NCI-H460 (cell line): ENCODE measurements around the gene MUS81. TPM values are rescaled to one million over a fixed set of nuclear protein-coding genes. Genes with fewer than 3 reads are reported as not detected.

Experiments used
- DNase-seq: peaks from one replicate; pipeline ENCODE4 v3.0.0-alpha.2; 2016; ENCODE audit warnings: low read depth; ENCODE audit errors: extremely low read depth
- total RNA-seq: library from RNA; depleted of rRNA; stranded (reverse); fragments of >200 nt; shearing (Covaris generic); gene quantifications from 2 replicates; pipeline ENCODE4 v1.2.3, GENCODE V29; 2014

MUS81 gene
- total RNA-seq, 1 experiment from 2014 or later: 39.1 TPM

DNA sequence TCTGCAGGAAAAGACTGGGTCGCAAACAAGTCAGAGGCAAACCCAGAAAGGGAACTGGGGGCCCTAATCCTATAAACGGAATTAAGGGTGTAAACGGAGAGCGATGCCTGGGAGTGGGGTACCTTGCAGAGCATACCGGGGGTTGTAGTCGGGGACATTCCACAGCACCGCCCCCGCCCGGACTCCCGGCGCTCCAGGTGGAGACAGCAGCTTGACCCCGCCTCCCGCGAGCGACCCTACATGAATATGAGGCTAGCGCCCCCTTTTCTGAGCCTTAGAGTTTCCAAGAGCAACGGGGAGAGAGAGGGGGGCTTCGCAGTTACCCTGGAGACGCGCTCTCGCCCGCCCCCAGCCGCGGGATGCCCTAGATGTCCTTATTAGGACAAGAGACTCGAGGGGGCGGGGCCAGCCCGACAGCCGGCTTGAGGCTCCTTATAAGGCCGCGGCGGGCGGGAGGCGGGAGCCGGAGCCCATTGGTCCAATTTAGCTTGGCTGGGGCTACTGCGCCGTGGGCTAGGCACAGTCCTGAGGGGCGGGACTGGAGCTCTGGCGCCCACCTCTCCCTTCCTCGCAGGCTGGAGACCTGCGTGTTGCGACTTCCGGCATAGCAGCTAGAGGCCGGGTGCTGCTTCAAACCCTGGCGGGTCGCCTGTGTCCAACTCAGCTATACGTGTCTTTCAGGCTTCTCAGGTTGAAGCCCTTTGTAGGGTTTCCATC is 980 bp upstream of the MUS81 start:
- peak; percentile 88 for DNase-seq

DNA sequence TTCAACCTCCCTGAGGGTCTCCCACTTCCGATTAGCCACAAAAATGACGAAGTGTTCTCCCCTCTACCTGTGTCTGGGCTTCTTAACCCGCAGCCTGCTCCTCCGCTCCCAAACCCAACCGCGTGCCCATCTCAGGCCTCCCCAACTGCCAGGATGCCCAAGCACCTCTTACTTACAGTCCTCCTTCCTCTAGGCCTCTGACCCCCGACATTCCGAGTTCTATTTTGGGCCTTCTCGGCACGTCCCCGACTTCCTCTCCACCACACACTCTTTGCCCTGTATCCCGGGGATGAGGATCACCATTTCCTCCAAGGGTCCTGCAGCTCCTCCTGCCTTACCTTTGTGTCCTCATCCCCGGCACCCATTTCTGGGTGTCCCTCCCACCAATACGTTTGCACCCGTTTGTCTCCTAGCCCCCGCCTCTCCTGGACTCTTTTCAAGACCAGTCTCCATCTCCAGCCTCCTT is 388 bp upstream of the MUS81 start:
- no peak for DNase-seq

DNA sequence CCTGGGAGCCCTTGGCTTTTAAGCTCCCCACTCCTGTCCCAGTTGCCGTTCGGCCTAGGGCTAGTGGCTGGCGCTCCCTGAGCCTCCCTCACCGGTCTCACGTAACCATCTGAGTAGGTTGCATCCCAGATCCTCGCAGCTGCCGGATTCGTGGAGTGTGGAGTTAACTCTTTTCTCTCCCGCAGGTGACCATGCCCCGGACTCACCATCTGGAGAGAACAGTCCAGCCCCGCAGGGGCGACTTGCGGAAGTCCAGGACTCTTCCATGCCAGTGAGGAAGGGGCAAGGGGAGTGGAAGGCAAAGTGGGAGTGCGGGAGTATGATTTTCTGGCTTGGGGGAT is 902 bp downstream of the MUS81 start:
- DNase-seq: no peak

DNA sequence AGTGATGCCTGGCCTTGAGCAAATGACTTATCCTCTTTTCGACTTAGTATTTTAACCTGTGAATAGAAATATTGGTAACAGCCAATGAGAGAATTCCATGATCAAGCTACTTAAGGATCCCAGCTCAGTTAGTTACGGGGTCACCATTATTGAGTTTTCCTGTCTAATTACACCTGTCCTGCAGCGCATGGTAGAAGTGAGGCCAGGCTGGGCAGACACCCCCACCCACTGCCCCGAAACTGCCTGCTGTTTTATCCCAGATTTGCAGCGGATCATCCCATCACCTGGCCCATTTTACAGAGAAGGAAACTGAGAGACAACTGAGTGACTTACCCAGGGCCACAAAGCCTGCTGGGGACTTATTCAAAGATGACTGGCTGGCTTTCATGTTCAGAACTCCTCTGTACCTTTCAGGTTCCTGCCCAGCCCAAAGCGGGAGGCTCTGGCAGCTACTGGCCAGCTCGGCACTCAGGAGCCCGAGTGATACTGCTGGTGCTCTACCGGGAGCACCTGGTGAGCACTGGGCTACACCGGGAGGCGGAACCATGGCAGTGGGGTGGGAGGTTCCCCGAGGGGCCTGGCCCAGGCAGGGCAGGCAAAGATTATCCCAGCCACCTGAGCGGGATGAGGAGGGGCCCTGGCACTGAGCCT is 1.4 kb downstream of the MUS81 start:
- DNase-seq: no peak

DNA sequence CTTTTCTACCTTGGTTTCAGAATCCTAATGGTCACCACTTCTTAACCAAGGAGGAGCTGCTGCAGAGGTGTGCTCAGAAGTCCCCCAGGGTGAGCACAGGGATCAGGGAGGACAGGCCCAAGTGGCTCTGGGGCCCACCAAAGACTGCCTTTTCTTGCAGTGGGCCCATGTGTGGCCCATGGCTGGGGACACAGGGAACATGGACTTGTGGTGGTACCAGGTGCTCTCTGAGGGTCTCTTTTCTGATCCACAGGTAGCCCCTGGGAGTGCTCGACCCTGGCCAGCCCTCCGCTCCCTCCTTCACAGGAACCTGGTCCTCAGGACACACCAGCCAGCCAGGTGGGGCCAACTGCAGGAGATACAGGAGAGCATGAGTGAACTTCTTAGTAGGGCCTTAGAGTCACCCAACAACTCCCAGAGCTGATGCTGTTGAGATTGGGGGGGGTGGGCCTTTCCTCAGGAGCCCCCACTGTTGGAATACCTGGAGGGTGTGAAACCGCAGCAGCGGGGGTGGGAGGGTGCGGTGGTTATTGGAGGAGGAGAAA is 2.0 kb downstream of the MUS81 start:
- no peak for DNase-seq

DNA sequence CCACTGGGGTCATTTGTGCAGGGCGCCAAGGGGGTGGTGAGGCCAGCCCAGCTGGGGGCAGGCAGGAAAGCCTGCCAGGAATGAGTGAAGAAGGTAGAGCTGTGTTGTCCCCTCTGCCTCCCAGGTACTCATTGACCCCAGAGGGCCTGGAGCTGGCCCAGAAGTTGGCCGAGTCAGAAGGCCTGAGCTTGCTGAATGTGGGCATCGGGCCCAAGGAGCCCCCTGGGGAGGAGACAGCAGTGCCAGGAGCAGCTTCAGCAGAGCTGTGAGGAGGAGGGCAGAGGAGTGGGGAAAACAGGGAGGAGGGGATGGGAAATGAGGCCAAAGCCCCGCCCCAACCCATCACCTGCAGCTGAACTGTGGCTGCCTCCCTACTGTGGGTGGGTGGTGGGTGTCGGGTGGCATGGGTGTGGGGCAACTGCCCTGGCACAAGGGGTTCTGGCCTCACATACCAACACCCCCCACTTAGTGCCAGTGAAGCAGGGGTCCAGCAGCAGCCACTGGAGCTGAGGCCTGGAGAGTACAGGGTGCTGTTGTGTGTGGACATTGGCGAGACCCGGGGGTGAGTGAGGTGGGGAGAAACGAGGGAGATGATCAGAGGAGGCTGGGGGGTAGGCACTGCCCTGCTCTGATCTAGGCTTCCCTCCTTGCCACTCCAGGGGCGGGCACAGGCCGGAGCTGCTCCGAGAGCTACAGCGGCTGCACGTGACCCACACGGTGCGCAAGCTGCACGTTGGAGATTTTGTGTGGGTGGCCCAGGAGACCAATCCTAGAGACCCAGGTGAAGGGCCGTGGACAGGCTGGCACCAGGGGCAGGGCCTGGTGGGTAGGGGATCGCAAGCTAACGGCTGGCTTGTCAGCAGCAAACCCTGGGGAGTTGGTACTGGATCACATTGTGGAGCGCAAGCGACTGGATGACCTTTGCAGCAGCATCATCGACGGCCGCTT is 3.0 kb downstream of the MUS81 start:
- no peak for DNase-seq

GRCh38 chr11:65863889-65864705 is 3.9 kb downstream of the MUS81 start:
- DNase-seq: no peak

- DNase-seq: no peak
Observed at GRCh38 chr11:65864706-65865471, 4.7 kb downstream of the MUS81 start.

DNA sequence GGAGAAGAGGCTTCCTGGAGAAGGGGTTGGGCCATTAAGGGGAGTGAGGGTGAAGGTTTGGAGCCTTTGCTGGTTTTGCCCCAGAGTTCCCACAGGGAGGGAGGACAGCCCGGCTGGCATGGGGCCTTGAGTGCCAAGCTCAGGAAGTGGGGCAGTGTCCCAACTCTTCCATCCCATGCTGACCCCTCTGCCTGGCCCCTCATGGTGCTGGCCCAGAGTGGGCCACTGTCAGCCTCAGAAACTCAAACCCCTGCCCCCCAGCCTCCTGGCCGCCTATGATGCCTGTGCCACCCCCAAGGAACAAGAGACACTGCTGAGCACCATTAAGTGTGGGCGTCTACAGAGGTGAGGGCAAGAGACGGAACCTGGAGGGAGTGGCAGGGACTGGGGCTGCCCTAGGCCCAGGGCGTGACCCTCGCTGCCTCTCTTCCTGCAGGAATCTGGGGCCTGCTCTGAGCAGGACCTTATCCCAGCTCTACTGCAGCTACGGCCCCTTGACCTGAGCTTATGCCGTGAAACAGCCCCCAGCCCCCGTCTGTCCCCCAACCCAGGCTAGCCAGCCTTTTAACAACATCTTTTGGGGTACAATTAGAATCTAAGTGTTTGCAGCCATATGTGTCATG is 5.4 kb downstream of the MUS81 start:
- no peak for DNase-seq

- DNase-seq: no peak
Observed at GRCh38 chr11:65866509-65867283, 6.5 kb downstream of the MUS81 start.

DNA sequence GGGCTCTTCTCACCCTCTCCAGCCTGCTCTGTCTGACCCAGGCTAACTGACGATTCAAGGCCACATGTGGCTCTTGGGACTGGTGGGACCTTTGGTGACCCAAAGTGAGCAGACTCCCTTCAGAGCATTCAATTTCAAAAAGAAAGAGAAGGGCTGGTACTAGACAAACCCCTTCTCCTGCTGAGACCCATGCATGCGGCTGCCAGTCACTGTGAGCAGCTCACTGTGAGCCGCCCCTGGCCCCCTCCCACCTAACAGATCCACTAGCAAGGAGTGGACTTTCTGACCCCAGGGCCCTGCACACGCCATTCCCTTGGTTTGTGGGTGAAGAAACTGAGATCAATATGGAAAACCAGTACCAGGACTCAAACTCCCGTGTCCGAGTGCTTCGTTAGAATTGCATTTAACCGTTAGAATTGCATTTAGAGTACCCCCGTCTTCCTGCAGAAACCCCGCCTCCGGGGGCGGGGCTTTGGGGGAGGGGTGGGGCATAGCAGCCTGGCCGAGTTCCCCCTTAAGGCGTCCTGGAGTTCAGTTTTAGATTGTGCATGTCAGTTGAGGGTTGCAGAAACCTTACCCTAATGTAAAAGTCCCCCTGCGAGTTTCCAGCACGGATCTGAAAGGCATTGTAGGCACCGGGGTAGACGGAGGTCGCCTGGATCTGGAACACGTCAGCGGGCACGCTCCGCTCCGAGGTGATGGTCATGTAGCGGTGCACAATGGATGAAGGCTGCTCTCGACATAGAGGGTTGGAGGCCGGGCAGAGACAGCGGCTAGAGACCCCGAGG is 7.2 kb downstream of the MUS81 start:
- DNase-seq: no peak

DNA sequence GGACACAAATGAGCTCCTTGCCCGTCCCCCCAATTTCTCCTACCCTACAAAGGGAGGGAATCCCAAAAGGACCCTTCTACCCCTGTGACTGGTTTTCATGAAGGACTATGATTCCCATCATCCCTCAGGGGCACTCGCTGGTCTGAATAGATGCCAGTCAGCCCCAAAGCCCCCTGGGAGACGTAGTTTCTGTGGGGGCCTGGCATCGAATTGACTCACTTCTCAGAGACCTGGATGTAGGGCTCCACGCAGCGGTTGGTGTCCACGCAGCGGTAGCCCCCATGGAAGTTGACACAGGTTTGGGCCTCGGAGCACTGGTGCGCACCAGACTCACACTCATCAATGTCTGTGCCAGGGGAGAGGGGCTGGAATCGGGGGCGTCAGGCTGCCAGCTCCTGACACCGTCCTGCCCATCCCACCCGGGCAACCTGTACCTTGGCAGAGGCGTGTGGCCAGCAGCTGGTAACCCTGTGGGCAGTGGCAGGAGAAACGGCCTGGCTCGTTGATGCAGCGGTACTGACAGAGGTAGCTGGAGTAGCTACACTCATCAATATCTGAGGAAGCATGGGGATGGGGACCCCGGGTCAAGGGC is 7.9 kb downstream of the MUS81 start:
- no peak for DNase-seq

DNA sequence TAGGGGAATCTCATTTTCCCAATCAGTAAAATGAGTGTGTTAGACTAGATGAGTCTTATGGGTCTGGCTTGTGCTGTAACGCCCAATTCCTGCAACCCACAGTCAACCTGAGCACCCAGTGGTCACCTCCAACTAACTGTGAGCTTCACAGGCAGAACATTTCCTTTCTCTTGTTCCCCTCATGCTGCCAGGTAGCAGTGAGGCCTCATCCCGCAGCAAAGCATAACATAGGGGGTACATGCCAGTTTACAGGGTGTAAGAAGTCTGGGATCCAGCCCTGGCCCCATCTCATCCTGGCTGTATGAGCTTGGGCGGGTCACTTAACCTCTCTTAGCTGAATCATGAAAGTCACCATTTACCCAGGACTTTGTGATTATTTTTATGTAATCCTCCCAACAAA is 8.7 kb downstream of the MUS81 start:
- no peak for DNase-seq

GRCh38 chr11:65869643-65870306 is 9.5 kb downstream of the MUS81 start:
- no peak for DNase-seq

- DNase-seq: no peak
Observed at GRCh38 chr11:65870307-65870658, 10.1 kb downstream of the MUS81 start.
